HCT116 (cell line): ENCODE measurements around the gene RAB37. TPM values are rescaled to one million over a fixed set of nuclear protein-coding genes. Genes with fewer than 3 reads are reported as not detected.

ENCODE experiments used
- ATAC-seq: fragments of 200-7000 bp; cut with Tn5 transposase; 2 replicates; pipeline ENCODE4 v1.9.1; 2020; ENCODE audit warnings: mild to moderate bottlenecking, moderate library complexity
- BruUV-seq: library from RNA; stranded (reverse); fragments of 400-500 nt; replicated peaks from 2 replicates; lab custom pipeline; 2021; lab: Mats Ljungman, UMichigan
- CTCF ChIA-PET: fragments of 300-600 bp; sonication (Branson Sonifier 250); formaldehyde crosslinking; loops from one replicate; lab custom pipeline; 2021; ENCODE audit warnings: antibody characterized with exemption; lab: Charles Lee
- POLR2A ChIA-PET: fragments of 300-600, 350-600 bp; sonication (Branson Sonifier 250); formaldehyde crosslinking; loops from one replicate; lab custom pipeline; 2021; ENCODE audit warnings: antibody characterized with exemption; lab: Charles Lee
- RAD21 ChIA-PET, 2 experiments: fragments of 300-600 bp; sonication (Branson Sonifier 250); formaldehyde crosslinking; loops; one replicate each; lab custom pipeline; 2023; ENCODE audit warnings: low total read pairs in 2 of 2; ENCODE audit not compliant: uncharacterized antibody in 2 of 2, unreplicated experiment in 2 of 2, low non-redundant PET in 1 of 2; lab: Charles Lee
- DNase-seq: peaks from one replicate; pipeline ENCODE4 v3.0.0-alpha.2; 2010; ENCODE audit warnings: low read depth, low spot score
- H2AFZ ChIP-seq: fragments of 200-600 bp; shearing (Covaris generic), sonication (generic); 2 replicates; pipeline ENCODE4 v1.6.1; 2017; ENCODE audit warnings: low read depth, mixed run types, mixed read lengths, antibody characterized with exemption, low read length; ENCODE audit not compliant: poor library complexity, severe bottlenecking
- H3K27ac ChIP-seq: 2 replicates; pipeline ENCODE4 v1.5.1; 2012; ENCODE audit warnings: low read depth, low read length
- H3K27me3 ChIP-seq: fragments of 200-600 bp; sonication (generic); 2 replicates; pipeline ENCODE4 v1.6.1; 2016; ENCODE audit warnings: mixed run types, low read length, mixed read lengths; ENCODE audit not compliant: insufficient read depth
- H3K36me3 ChIP-seq, 2 experiments: fragments of 200-500 bp in 1 of 2; fragments of 200-600 bp in 1 of 2; sonication (Bioruptor generic) in 1 of 2; sonication (generic) in 1 of 2; 2 replicates each; pipeline versions ENCODE4 v1.5.1 to v1.6.1; 2014 to 2016; ENCODE audit warnings: low read length in 2 of 2, inconsistent platforms in 1 of 2, mixed read lengths in 1 of 2, mixed run types in 1 of 2; ENCODE audit not compliant: insufficient read depth in 2 of 2, control insufficient read depth in 1 of 2
- H3K4me1 ChIP-seq, 2 experiments: fragments of 200-600 bp in 1 of 2; sonication (generic) in 1 of 2; 2 replicates each; pipeline versions ENCODE4 v1.5.1 to v1.6.1; 2012 to 2017; ENCODE audit warnings: low read length in 2 of 2, inconsistent platforms in 1 of 2, mild to moderate bottlenecking in 1 of 2, mixed read lengths in 1 of 2, mixed run types in 1 of 2, moderate library complexity in 1 of 2; ENCODE audit not compliant: insufficient read depth in 2 of 2, control insufficient read depth in 1 of 2
- H3K4me2 ChIP-seq: fragments of 200-600 bp; sonication (generic); 2 replicates; pipeline ENCODE4 v1.6.1; 2017; ENCODE audit warnings: mixed run types, low read length, mixed read lengths
- H3K4me3 ChIP-seq, 2 experiments: fragments of 200-600 bp in 1 of 2; sonication (generic) in 1 of 2; replicated peaks in 1 of 2; 2 replicates each; pipeline ENCODE4 v1.5.1; 2011 to 2016; ENCODE audit warnings: low read length in 2 of 2, control low read depth in 1 of 2, low read depth in 1 of 2, mild to moderate bottlenecking in 1 of 2, mixed read lengths in 1 of 2, mixed run types in 1 of 2
- H3K79me2 ChIP-seq: fragments of 200-600 bp; sonication (generic); 2 replicates; pipeline ENCODE4 v1.6.1; 2017; ENCODE audit warnings: mild to moderate bottlenecking, mixed run types, low read length, moderate library complexity, mixed read lengths; ENCODE audit not compliant: insufficient read depth
- H3K9ac ChIP-seq: fragments of 200-600 bp; sonication (generic); 2 replicates; pipeline ENCODE4 v1.6.1; 2016; ENCODE audit warnings: low read length, mixed read lengths
- H3K9me2 ChIP-seq: fragments of 200-600 bp; sonication (generic), shearing (Covaris generic); 2 replicates; pipeline ENCODE4 v1.6.1; 2017; ENCODE audit warnings: mixed run types, mild to moderate bottlenecking, moderate library complexity; ENCODE audit not compliant: insufficient read depth
- H3K9me3 ChIP-seq, 2 experiments: fragments of 200-500 bp in 1 of 2; fragments of 200-600 bp in 1 of 2; sonication (Bioruptor generic) in 1 of 2; sonication (generic) in 1 of 2; 2 replicates each; pipeline ENCODE4 v1.6.1; 2014 to 2017; ENCODE audit warnings: low read length in 2 of 2, mixed read lengths in 2 of 2, inconsistent platforms in 1 of 2, low read depth in 1 of 2, mild to moderate bottlenecking in 1 of 2, mixed run types in 1 of 2, moderate library complexity in 1 of 2; ENCODE audit not compliant: control insufficient read depth in 1 of 2, insufficient read depth in 1 of 2
- H4K20me1 ChIP-seq: fragments of 200-600 bp; sonication (generic), shearing (Covaris generic); 2 replicates; pipeline ENCODE4 v1.6.1; 2017; ENCODE audit warnings: mixed run types, mild to moderate bottlenecking, moderate library complexity; ENCODE audit not compliant: insufficient read depth
- ATF3 ChIP-seq: IDR thresholded peaks from 2 replicates; pipeline ENCODE4 v1.6.1; 2012
- CBX3 ChIP-seq: IDR thresholded peaks from 2 replicates; pipeline ENCODE4 v1.6.1; 2012; ENCODE audit warnings: low read depth
- CEBPB ChIP-seq: IDR thresholded peaks from 2 replicates; pipeline ENCODE4 v1.6.1; 2012; ENCODE audit warnings: low read depth
- CTCF ChIP-seq, 3 experiments: fragments of 200-600 bp in 1 of 3; sonication (generic) in 1 of 3; IDR thresholded peaks in 2 of 3; conservative IDR thresholded peaks in 1 of 3; 2 replicates each; pipeline ENCODE4 v1.5.1; 2012 to 2017; ENCODE audit warnings: low read depth in 2 of 3, low read length in 2 of 3, antibody characterized with exemption in 1 of 3, borderline replicate concordance in 1 of 3, control low read depth in 1 of 3, mild to moderate bottlenecking in 1 of 3, mixed read lengths in 1 of 3, mixed run types in 1 of 3, moderate library complexity in 1 of 3; ENCODE audit not compliant: insufficient read depth in 1 of 3
- EGR1 ChIP-seq: IDR thresholded peaks from 2 replicates; pipeline ENCODE4 v1.6.1; 2012; ENCODE audit warnings: low read depth
- ELF1 ChIP-seq: IDR thresholded peaks from 2 replicates; pipeline ENCODE4 v1.6.1; 2012; ENCODE audit warnings: low read depth, borderline replicate concordance
- EZH2 ChIP-seq: fragments of 200-600 bp; sonication (generic); IDR thresholded peaks from 2 replicates; pipeline ENCODE4 v1.6.1; 2017; ENCODE audit warnings: antibody characterized with exemption, mixed run types
- FOSL1 ChIP-seq: IDR thresholded peaks from 2 replicates; pipeline ENCODE4 v1.6.1; 2012; ENCODE audit warnings: low read depth
- JUND ChIP-seq: IDR thresholded peaks from 2 replicates; pipeline ENCODE4 v1.6.1; 2012
- POLR2A ChIP-seq: IDR thresholded peaks from 2 replicates; pipeline ENCODE4 v1.7.0; 2011; ENCODE audit warnings: borderline replicate concordance; ENCODE audit not compliant: insufficient read depth, insufficient read length; ENCODE audit errors: extremely low read depth
- RAD21 ChIP-seq: IDR thresholded peaks from 2 replicates; pipeline ENCODE4 v1.6.1; 2012; ENCODE audit warnings: low read depth, mild to moderate bottlenecking
- SIN3A ChIP-seq: IDR thresholded peaks from 2 replicates; pipeline ENCODE4 v1.6.1; 2012; ENCODE audit warnings: low read depth
- SRF ChIP-seq: IDR thresholded peaks from 2 replicates; pipeline ENCODE4 v1.6.1; 2012; ENCODE audit warnings: low read depth
- YY1 ChIP-seq: IDR thresholded peaks from 2 replicates; pipeline ENCODE4 v1.6.1; 2011; ENCODE audit warnings: low read length, low read depth, moderate library complexity, mild to moderate bottlenecking; ENCODE audit not compliant: insufficient replicate concordance; ENCODE audit errors: extremely low read depth
- intact Hi-C: fragments of 100-400 bp; cut with micrococcal nuclease; formaldehyde crosslinking; loops from 2 replicates; pipeline ENCODE4 v1.10.0; 2022
- total RNA-seq: library from RNA; stranded (reverse); gene quantifications from one replicate; pipeline ENCODE4 v1.2.1, GENCODE V29; 2021; ENCODE audit not compliant: unreplicated experiment

RAB37 gene
- total RNA-seq, 1 experiment from 2014 or later = 8.2 TPM

- TF ChIP-seq CTCF (IDR thresholded peaks at IDR 0.05 in 2 of 3, conservative IDR thresholded peaks at IDR 0.05 in 1 of 3; ENCODE audit: borderline replicate concordance in 1 of 3, insufficient read depth in 1 of 3, low read depth in 2 of 3, low read length in 2 of 3) (no peak), EGR1 (no peak), SIN3A (no peak), CBX3 (no peak), FOSL1 (no peak), ATF3 (no peak), JUND (no peak), SRF (no peak), POLR2A (no peak), RAD21 (no peak), ELF1 (no peak), CEBPB (no peak)
These were observed 41.9 kb downstream of the RAB37 start (continued) for GRCh38 chr17:74778960-74779359.

- Histone ChIP-seq H3K4me2 (no peak overlapping the region), H3K4me3 (no peak overlapping the region), H2AFZ (no peak overlapping the region), H3K9me3 (no peaks in the 10 kb centered on the region), H3K27ac (no peak overlapping the region), H4K20me1 (no peaks in the 10 kb centered on the region), H3K36me3 (no peaks in the 10 kb centered on the region; a peak in 1 of 4 replicates), H3K9ac (no peak overlapping the region), H3K4me1 (peaks cover 9 to 16% of the 10 kb centered on the region in 2 experiments), H3K27me3 (no peaks in the 10 kb centered on the region), H3K9me2 (no peaks in the 10 kb centered on the region), H3K79me2 (peaks cover 34% of the 10 kb centered on the region)
- BruUV-seq = no TSS peak
- DNase-seq (no peak), ATAC-seq (no peak)
- POLR2A ChIA-PET = no interaction called here
- RAD21 ChIA-PET = no interaction called here
- CTCF ChIA-PET = interaction anchor here (1.3 to 2.4 kb wide), 2 partner anchors 34 to 122 kb away, joined by 8 to 17 read pairs; no protein-coding TSS in a partner anchor
- intact Hi-C loops = loop anchor here (5.0 kb wide), 1 partner anchor 93 kb away; the partner anchor contains the start of gene FDXR
- TF ChIP-seq ELF1 (no peak), ATF3 (no peak), CEBPB (no peak), POLR2A (no peak), EZH2 (no peak), FOSL1 (no peak), EGR1 (no peak), CBX3 (no peak), YY1 (no peak), RAD21 (no peak)
These were observed 42.4 kb downstream of the RAB37 start for GRCh38 chr17:74779501-74779900.
